K562 (cell line): ENCODE results near the gene RBSN. TPM values are rescaled to one million over a fixed set of nuclear protein-coding genes. Genes with fewer than 3 reads are reported as not detected.
A peak's percentile ranks its signal among the peaks of the same experiment; 100 is the strongest.

Experiments
- CBX3 ChIP-seq, 2 experiments: IDR thresholded peaks; 1 replicate in 1 of 2; 2 replicates in 1 of 2; pipeline ENCODE4 v1.6.1; 2012; ENCODE audit warnings: inconsistent platforms in 2 of 2, low read length in 2 of 2, borderline replicate concordance in 1 of 2, control low read depth in 1 of 2
- CSDE1 ChIP-seq, 2 experiments: fragments of 450-650 bp; IDR thresholded peaks; 2 replicates each; pipeline ENCODE4 v1.6.1; 2016; ENCODE audit warnings: mild to moderate bottlenecking in 1 of 2
- CTCF ChIP-seq, 3 experiments: IDR thresholded peaks in 2 of 3; conservative IDR thresholded peaks in 1 of 3; 2 replicates each; pipeline ENCODE4 v1.5.1; 2011 to 2012; ENCODE audit warnings: low read length in 3 of 3, mild to moderate bottlenecking in 3 of 3, control low read depth in 2 of 3, improper control_type of control experiment in 1 of 3, inconsistent platforms in 1 of 3, low read depth in 1 of 3, mixed read lengths in 1 of 3, moderate library complexity in 1 of 3; ENCODE audit not compliant: insufficient read depth in 2 of 3
- DEAF1 ChIP-seq: fragments of 450-650 bp; formaldehyde crosslinking; IDR thresholded peaks from 2 replicates; pipeline ENCODE4 v1.4.0; 2020; ENCODE audit warnings: mild to moderate bottlenecking, moderate library complexity
- EHMT2 ChIP-seq: fragments of 450-650 bp; IDR thresholded peaks from 2 replicates; pipeline ENCODE4 v1.6.1; 2018; ENCODE audit warnings: antibody characterized with exemption
- ESRRA ChIP-seq: fragments of 450-650 bp; IDR thresholded peaks from 2 replicates; pipeline ENCODE4 v1.6.1; 2014; ENCODE audit warnings: low read depth, mild to moderate bottlenecking, moderate library complexity, borderline replicate concordance
- ESRRB ChIP-seq: fragments of 250-450 bp; sonication (Bioruptor Pico); IDR thresholded peaks from 2 replicates; pipeline ENCODE4 v1.5.0; 2020; ENCODE audit warnings: mild to moderate bottlenecking, moderate library complexity, borderline replicate concordance
- JUNB ChIP-seq: fragments of 450-650 bp; formaldehyde crosslinking; conservative IDR thresholded peaks from 2 replicates; pipeline ENCODE4 v1.4.0; 2020; ENCODE audit warnings: mild to moderate bottlenecking
- MECOM ChIP-seq: fragments of 250-450 bp; sonication (Bioruptor Pico); IDR thresholded peaks from 2 replicates; pipeline ENCODE4 v1.8.0; 2022; ENCODE audit warnings: inconsistent platforms
- MLX ChIP-seq, 2 experiments: fragments of 450-650 bp in 1 of 2; sonication (generic) in 1 of 2; formaldehyde crosslinking; conservative IDR thresholded peaks; 2 replicates each; pipeline versions ENCODE4 v1.4.0 to v1.8.1; 2020 to 2022; ENCODE audit warnings: mild to moderate bottlenecking in 1 of 2, missing genetic modification reagents in 1 of 2
- NFIC ChIP-seq: fragments of 450-650 bp; IDR thresholded peaks from 2 replicates; pipeline ENCODE4 v1.6.1; 2017; ENCODE audit warnings: mild to moderate bottlenecking, inconsistent platforms
- NKRF ChIP-seq: fragments of 450-650 bp; IDR thresholded peaks from 2 replicates; pipeline ENCODE4 v1.6.1; 2016; ENCODE audit warnings: borderline replicate concordance
- PREB ChIP-seq: sonication (generic); formaldehyde crosslinking; IDR thresholded peaks from 2 replicates; pipeline ENCODE4 v1.8.1; 2023; ENCODE audit warnings: mild to moderate bottlenecking, missing genetic modification reagents
- SRSF9 ChIP-seq: fragments of 200-400 bp; formaldehyde crosslinking; IDR thresholded peaks from 2 replicates; pipeline ENCODE4 v1.6.1; 2017; ENCODE audit warnings: low read depth, low read length, borderline replicate concordance
- TOE1 ChIP-seq, 2 experiments: fragments of 450-650 bp in 1 of 2; sonication (generic) in 1 of 2; formaldehyde crosslinking in 1 of 2; IDR thresholded peaks; 2 replicates each; pipeline versions ENCODE4 v1.7.1 to v1.8.0; 2016 to 2022; ENCODE audit warnings: borderline replicate concordance in 2 of 2, mild to moderate bottlenecking in 2 of 2, antibody characterized with exemption in 1 of 2, inconsistent platforms in 1 of 2, low read depth in 1 of 2, missing genetic modification reagents in 1 of 2, moderate library complexity in 1 of 2
- ZBTB17 ChIP-seq: fragments of 450-650 bp; formaldehyde crosslinking; IDR thresholded peaks from 2 replicates; pipeline ENCODE4 v1.4.0; 2020; ENCODE audit warnings: mild to moderate bottlenecking
- ZKSCAN1 ChIP-seq: fragments of 150-350 bp; IDR thresholded peaks from 2 replicates; pipeline ENCODE4 v1.6.1; 2016; ENCODE audit warnings: low read depth, low read length
- ZNF395 ChIP-seq: fragments of 200-800 bp; sonication (Bioruptor generic); IDR thresholded peaks from 2 replicates; pipeline ENCODE4 v1.6.1; 2017; ENCODE audit warnings: missing genetic modification characterization, missing compliant biosample characterization
- ZNF551 ChIP-seq: fragments of 250-450 bp; sonication (Bioruptor Pico); IDR thresholded peaks from 2 replicates; pipeline ENCODE4 v1.5.0; 2021; ENCODE audit warnings: mild to moderate bottlenecking, moderate library complexity
- polyA plus RNA-seq, 8 experiments: library from polyadenylated mRNA; depleted of rRNA in 4 of 8; stranded (reverse) in 5 of 8; unstranded in 3 of 8; fragments of >200 nt; fragmentation: Nextera tagmentation in 2 of 8; fragmentation: Illumina TruSeq in 1 of 8; extraction: Ambion mirVana in 2 of 8; extraction: Trizol in 1 of 8; gene quantifications; 2 replicates each; pipeline versions ENCODE4 v1.2.1 to v1.2.3, GENCODE V29; 2011 to 2014; ENCODE audit warnings: inconsistent platforms in 1 of 8, missing spikeins in 1 of 8
- total RNA-seq, 7 experiments: library from RNA; depleted of rRNA in 6 of 7; stranded (reverse); fragments of >200 nt in 6 of 7; fragmentation: Illumina TruSeq in 2 of 7; extraction: Trizol in 2 of 7; gene quantifications; 2 replicates each; pipeline versions ENCODE4 v1.2.1 to v1.2.3, GENCODE V29; 2011 to 2021; ENCODE audit warnings: low replicate concordance in 1 of 7

RBSN gene
- total and polyA plus RNA-seq, 9 of the 15 experiments (the other 6 are each of a cell fraction or from before 2014, with no cell fraction given) = 2.9 to 19.6 (median 15.0) TPM

- no peak for TF ChIP-seq TOE1 (IDR thresholded peaks at IDR 0.05; ENCODE audit: borderline replicate concordance)
- no peak for TF ChIP-seq TOE1 (CRISPR knock-in tag; IDR thresholded peaks at IDR 0.05; ENCODE audit: borderline replicate concordance, low read depth)
- no peak for TF ChIP-seq SRSF9
- no peak for TF ChIP-seq NKRF
- no peak for TF ChIP-seq ZKSCAN1
- no peak for TF ChIP-seq DEAF1 (CRISPR knock-in tag)
- TF ChIP-seq MLX (CRISPR knock-in tag; conservative IDR thresholded peaks at IDR 0.05) = no peak
- 0 out of 2 replicates have a peak, but pooled peaks have one; percentile 17 for TF ChIP-seq ZBTB17 (CRISPR knock-in tag)
- no peak for TF ChIP-seq ZNF395
- no peak for TF ChIP-seq ESRRA
- peak; percentile 56 to 67 (median 62) for TF ChIP-seq CTCF (IDR thresholded peaks at IDR 0.05 in 2 of 3, conservative IDR thresholded peaks at IDR 0.05 in 1 of 3; ENCODE audit: insufficient read depth in 2 of 3, low read depth in 1 of 3, low read length in 3 of 3)
- no peak for TF ChIP-seq PREB (CRISPR knock-in tag)
- TF ChIP-seq NFIC = no peak
- 0 out of 2 replicates have a peak, but pooled peaks have one; percentile 43 for TF ChIP-seq EHMT2
- peak in 1 of 2 experiments; percentile 63; a peak in 1 of 3 replicates for TF ChIP-seq CBX3 (IDR thresholded peaks at IDR 0.05; ENCODE audit: borderline replicate concordance in 1 of 2, low read length in 2 of 2)
- TF ChIP-seq MECOM (CRISPR knock-in tag) = no peak
- TF ChIP-seq ESRRB (CRISPR knock-in tag) = no peak
- no peak for TF ChIP-seq CSDE1 (IDR thresholded peaks at IDR 0.05)
- TF ChIP-seq JUNB = no peak
- no peak for TF ChIP-seq ZNF551 (CRISPR knock-in tag)
Observed at GRCh38 chr3:15148614-15149013, 49.7 kb upstream of the RBSN start (continued).
